Heart left ventricle (tissue), 16 donors: ENCODE data around the gene ARHGEF17. TPM values are rescaled to one million over a fixed set of nuclear protein-coding genes. Genes with fewer than 3 reads are reported as not detected.

Source experiments
- ATAC-seq, 4 donors: fragments of 200-7000 bp; cut with Tn5 transposase; one replicate each; pipeline ENCODE4 v1.9.1; 2020 to 2022; ENCODE audit warnings: moderate library complexity in 4 of 4, mild to moderate bottlenecking in 3 of 4, moderate number of reproducible peaks in 1 of 4
- DNase-seq, 5 donors: peaks; one replicate each; pipeline ENCODE4 v3.0.0-alpha.2; 2020
- H3K27ac ChIP-seq, 12 donors: fragments of 200-600 bp; sonication (generic) in 4 of 12; one replicate each; pipeline versions ENCODE4 v1.5.0 to v1.8.0; 2016 to 2022; ENCODE audit warnings: mild to moderate bottlenecking in 2 of 12
- H3K27me3 ChIP-seq, 9 donors: fragments of 200-600 bp; sonication (generic) in 2 of 9; one replicate each; pipeline versions ENCODE4 v1.5.1 to v1.8.0; 2016 to 2022; ENCODE audit warnings: mild to moderate bottlenecking in 3 of 9
- H3K36me3 ChIP-seq, 9 donors: fragments of 200-600 bp; sonication (generic) in 2 of 9; one replicate each; pipeline versions ENCODE4 v1.5.0 to v1.8.0; 2018 to 2022; ENCODE audit warnings: mild to moderate bottlenecking in 2 of 9
- H3K4me1 ChIP-seq, 12 donors: fragments of 200-600 bp; sonication (generic) in 4 of 12; one replicate each; pipeline versions ENCODE4 v1.5.0 to v1.8.0; 2016 to 2022; ENCODE audit warnings: mild to moderate bottlenecking in 3 of 12
- H3K4me3 ChIP-seq, 12 donors: fragments of 200-600 bp; sonication (generic) in 4 of 12; one replicate each; pipeline versions ENCODE4 v1.5.0 to v1.8.0; 2017 to 2022; ENCODE audit warnings: mild to moderate bottlenecking in 9 of 12, moderate library complexity in 4 of 12
- H3K9me3 ChIP-seq, 12 donors: fragments of 200-600 bp; sonication (generic) in 4 of 12; one replicate each; pipeline versions ENCODE4 v1.5.0 to v1.8.0; 2016 to 2022; ENCODE audit warnings: mild to moderate bottlenecking in 1 of 12
- POLR2A ChIP-seq, 2 donors: fragments of 450-650 bp; IDR thresholded peaks; one replicate each; pipeline ENCODE4 v1.6.1; 2017; ENCODE audit warnings: antibody characterized with exemption in 2 of 2, mild to moderate bottlenecking in 2 of 2, moderate library complexity in 2 of 2
- WGBS, 4 donors: extraction: QIAGEN DNeasy Blood & Tissue Kit in 2 of 4; methylation state at CpG; one replicate each; pipeline versions ENCODE4 v1.1.5 to v1.1.7; 2013 to 2018; 5-methylcytosine and 5-hydroxymethylcytosine counted together
- intact Hi-C, 10 donors: fragments of 100-400 bp; cut with DNase I; formaldehyde crosslinking; loops; one replicate each; pipeline versions ENCODE4 v1.11.1 to v1.14.2; 2022
- polyA plus RNA-seq, 2 donors: library from polyadenylated mRNA; stranded (reverse); fragments of 200-250 nt; gene quantifications; one replicate each; pipeline ENCODE4 v1.2.3, GENCODE V29; 2013
- total RNA-seq, 9 donors: library from RNA; depleted of rRNA in 2 of 9; stranded (reverse); fragments of >200 nt in 2 of 9; fragmentation: NEBNext Ultra II Directional in 3 of 9; extraction: Animal tissue kit (Norgen Biotek cat#: 25700) in 3 of 9; gene quantifications; one replicate each; pipeline versions ENCODE4 v1.1.0 to v1.2.4, GENCODE V29; 2016 to 2023
- TF ChIP-seq, protein P1 (sequence below), 12 donors: fragments of 200-600 bp; sonication (generic) in 4 of 12; IDR thresholded peaks; one replicate each; pipeline versions ENCODE4 v1.5.0 to v1.8.0; 2018 to 2022; ENCODE audit warnings: antibody characterized with exemption in 12 of 12, mild to moderate bottlenecking in 5 of 12
- donor health status: ischemic (EF 13 %, LVEDD 7.1; RV severe dilation, severe dysfunction).
- donor health status: healthy with polysubstance abuse.
- donor health status: DM: no; HTN: yes; CAD: no.
- donor health status: DM: no; HTN: no; CAD: no.
- donor health status: ischemic (EF 25% LVEDD 6.9; RV normal size, moderate dysfunction).
- donor health status: ischemic (EF 25% LVEDD 5.7; RV mildly dilated, moderate dysfunction).
- donor health status: healthy.
- donor health status: DM: yes; HTN: yes; CAD: no.
- donor health status: ischemic (EF 35%, LVEDD 5.7; RV mildly dilated, moderate dysfunction).
- donor health status: nonischemic (EF 11% LVEDD 7.7; RV severe dilation, severe dysfunction).
- donor health status: DM: yes; HTN: yes; CAD: no.
- donor health status: PGD.
- donor health status: ischemic (EF 29% LVEDD 5.4; RV normal size, mild dysfunction).
- donor health status: nonischemic (EF 23%, LVEDD 6.1; RV moderate dilation, normal function).

ARHGEF17 gene
- total and polyA plus RNA-seq, 11 donors = 27.5 to 83.9 (median 56.5) TPM

- Histone ChIP-seq H3K27ac (no peak overlapping the region), H3K4me3 (no peak overlapping the region), H3K36me3 (no peaks in the 10 kb centered on the region), H3K9me3 (no peaks in the 10 kb centered on the region), H3K27me3 (peaks cover 0 to 24% (median 0%) of the 10 kb centered on the region in 9 donors), H3K4me1 (peaks cover 2 to 38% (median 20%) of the 10 kb centered on the region in 12 donors)
- no peak for ATAC-seq
- DNase-seq = peak in 1 of 5 donors; percentile 11
- WGBS, 4 donors = 84 to 90% (median 85%) methylated on average over 5 of the region's 5 CpGs
- TF ChIP-seq, protein P1, sequence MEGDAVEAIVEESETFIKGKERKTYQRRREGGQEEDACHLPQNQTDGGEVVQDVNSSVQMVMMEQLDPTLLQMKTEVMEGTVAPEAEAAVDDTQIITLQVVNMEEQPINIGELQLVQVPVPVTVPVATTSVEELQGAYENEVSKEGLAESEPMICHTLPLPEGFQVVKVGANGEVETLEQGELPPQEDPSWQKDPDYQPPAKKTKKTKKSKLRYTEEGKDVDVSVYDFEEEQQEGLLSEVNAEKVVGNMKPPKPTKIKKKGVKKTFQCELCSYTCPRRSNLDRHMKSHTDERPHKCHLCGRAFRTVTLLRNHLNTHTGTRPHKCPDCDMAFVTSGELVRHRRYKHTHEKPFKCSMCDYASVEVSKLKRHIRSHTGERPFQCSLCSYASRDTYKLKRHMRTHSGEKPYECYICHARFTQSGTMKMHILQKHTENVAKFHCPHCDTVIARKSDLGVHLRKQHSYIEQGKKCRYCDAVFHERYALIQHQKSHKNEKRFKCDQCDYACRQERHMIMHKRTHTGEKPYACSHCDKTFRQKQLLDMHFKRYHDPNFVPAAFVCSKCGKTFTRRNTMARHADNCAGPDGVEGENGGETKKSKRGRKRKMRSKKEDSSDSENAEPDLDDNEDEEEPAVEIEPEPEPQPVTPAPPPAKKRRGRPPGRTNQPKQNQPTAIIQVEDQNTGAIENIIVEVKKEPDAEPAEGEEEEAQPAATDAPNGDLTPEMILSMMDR (IDR thresholded peaks at IDR 0.05) = no peak
- no peak for TF ChIP-seq POLR2A (IDR thresholded peaks at IDR 0.05)
- intact Hi-C loops = no loop called here
Observed at GRCh38 chr11:73262851-73263495, 45.1 kb upstream of the ARHGEF17 start.

DNA sequence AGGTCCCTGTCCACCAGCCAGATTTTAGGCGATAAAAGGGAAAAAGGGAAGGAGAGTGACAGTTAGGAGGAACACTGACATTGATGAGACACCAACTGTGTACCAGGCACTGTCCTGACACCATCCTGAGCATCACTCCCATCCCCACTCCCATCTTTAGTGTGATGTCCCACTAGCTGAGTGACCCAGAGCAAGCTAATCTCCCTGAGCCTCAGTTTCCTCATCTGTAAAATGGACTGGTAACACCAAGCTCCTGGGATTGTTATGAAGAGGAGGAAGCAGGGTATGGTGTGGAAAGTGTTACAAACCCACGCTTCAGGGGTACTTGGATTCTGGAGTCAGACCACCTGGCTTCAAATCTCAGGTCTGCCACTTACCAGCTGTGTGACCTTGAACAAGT, 44.4 kb upstream of the ARHGEF17 start:
- peaks cover 2 to 34% (median 16%) of the 10 kb centered on the region in 12 donors for H3K4me1 ChIP-seq
- H3K9me3 ChIP-seq = no peaks in the 10 kb centered on the region
- intact Hi-C loops = no loop called here
- no peak overlapping the region for H3K4me3 ChIP-seq
- no peaks in the 10 kb centered on the region for H3K36me3 ChIP-seq
- DNase-seq (peak in 1 of 5 donors; percentile 1), ATAC-seq (no peak)
- no peak overlapping the region for H3K27ac ChIP-seq
- 80 to 90% (median 88%) methylated on average over 2 of the region's 2 CpGs for WGBS, 4 donors
- TF ChIP-seq, protein P1 (IDR thresholded peaks at IDR 0.05) = no peak
- no peak for TF ChIP-seq POLR2A (IDR thresholded peaks at IDR 0.05)
- H3K27me3 ChIP-seq = peaks cover 0 to 24% (median 0%) of the 10 kb centered on the region in 9 donors

DNA sequence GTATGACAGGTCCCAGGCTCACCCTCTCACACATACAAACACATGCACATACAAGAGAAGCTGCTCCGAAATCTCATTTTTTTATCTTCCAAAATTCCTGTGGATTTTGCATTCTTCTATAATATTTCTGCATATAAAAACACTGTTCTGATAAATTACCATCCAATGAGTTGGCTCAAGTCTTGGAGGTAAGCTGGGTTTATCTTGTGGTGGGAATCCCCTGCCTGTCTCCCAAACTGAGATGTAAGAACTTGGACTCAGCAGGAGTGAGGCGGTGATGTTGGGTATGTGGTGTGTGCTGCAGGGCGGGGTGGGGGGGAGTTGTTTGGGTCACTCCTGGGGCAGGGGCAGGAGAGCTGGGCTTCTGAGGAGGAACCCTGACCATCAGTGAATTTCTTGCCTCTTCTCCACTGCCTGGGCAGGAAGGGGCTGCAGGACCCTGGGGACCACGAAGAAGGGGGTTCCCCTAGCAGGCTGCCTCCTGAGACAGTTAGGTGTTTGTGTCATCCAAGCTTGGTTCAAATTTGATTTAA, 42.7 kb upstream of the ARHGEF17 start:
- H3K27me3 ChIP-seq = peaks cover 0 to 24% (median 0%) of the 10 kb centered on the region in 9 donors
- no peaks in the 10 kb centered on the region for H3K36me3 ChIP-seq
- TF ChIP-seq POLR2A (IDR thresholded peaks at IDR 0.05) = no peak
- TF ChIP-seq, protein P1 (IDR thresholded peaks at IDR 0.05) = no peak
- H3K9me3 ChIP-seq = no peaks in the 10 kb centered on the region
- peak in 1 of 5 donors; percentile 4 for DNase-seq
- H3K27ac ChIP-seq = peak overlapping the region in 1 of 12 donors; percentile 57
- peak overlapping the region in 2 of 12 donors; percentile 39 to 40 for H3K4me3 ChIP-seq
- intact Hi-C loops = no loop called here
- H3K4me1 ChIP-seq = peaks cover 2 to 51% (median 29%) of the 10 kb centered on the region in 12 donors
- WGBS, 4 donors = 72 to 82% (median 75%) methylated on average over 2 to 4 of the region's 4 CpGs
- peak in 3 of 4 donors; percentile 6 to 40 (median 17) for ATAC-seq

DNA sequence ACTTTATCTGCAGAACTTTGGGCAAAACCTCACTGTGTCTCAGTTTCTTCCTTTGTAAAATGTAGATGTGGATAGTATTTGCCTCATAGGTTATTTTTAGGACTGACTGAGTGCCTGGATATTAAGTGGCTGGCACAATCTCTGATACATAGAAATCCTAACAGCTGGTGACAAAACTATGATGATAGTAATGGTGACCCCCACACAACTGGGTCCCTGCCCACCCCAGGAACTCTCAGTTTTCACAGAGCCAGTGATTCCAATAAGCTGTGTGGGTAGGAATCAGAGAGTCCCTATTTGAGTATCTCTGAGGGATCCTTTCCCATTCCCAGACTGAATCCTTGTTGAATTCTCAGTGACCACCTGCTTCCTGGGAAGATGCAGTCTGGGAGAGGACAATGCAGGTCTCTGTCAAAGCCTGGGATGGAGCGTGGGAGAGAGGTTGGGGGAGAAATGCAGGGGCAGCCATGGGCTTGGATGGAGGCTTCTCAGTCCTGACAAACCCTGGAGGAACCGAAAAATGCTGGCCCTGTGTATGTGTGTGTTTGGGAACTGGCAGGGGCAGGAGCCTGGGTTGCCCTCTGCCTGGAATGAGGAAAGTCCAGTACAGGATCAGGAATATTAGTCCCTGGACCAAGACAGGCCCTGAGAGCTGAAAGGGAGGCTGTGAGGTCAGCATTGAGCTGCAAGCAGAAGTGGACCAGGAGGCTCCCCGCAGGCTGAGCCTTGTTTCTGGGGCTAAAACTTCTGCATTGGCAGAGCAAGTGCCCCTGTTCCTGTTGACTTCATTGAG, 42.0 kb upstream of the ARHGEF17 start:
- WGBS, 4 donors = 79 to 87% (median 84%) methylated on average over 2 to 3 of the region's 3 CpGs
- intact Hi-C loops = no loop called here
- no peak overlapping the region for H3K4me3 ChIP-seq
- H3K4me1 ChIP-seq = peaks cover 2 to 52% (median 30%) of the 10 kb centered on the region in 12 donors
- peak overlapping the region in 6 of 12 donors; percentile 13 to 57 (median 30) for H3K27ac ChIP-seq
- peak; percentile 32 to 74 (median 54) for ATAC-seq
- DNase-seq = peak in 2 of 5 donors; percentile 12 to 23
- no peaks in the 10 kb centered on the region for H3K36me3 ChIP-seq
- no peaks in the 10 kb centered on the region for H3K9me3 ChIP-seq
- TF ChIP-seq, protein P1 (IDR thresholded peaks at IDR 0.05) = no peak
- TF ChIP-seq POLR2A (IDR thresholded peaks at IDR 0.05) = no peak
- peaks cover 0 to 24% (median 0%) of the 10 kb centered on the region in 9 donors for H3K27me3 ChIP-seq
